Measurements from ENCODE around the gene ANGPT4. TPM values are rescaled to one million over a fixed set of nuclear protein-coding genes. Genes with fewer than 3 reads are reported as not detected.

ANGPT4 gene
- under 0.01 TPM in 1 of 2 replicates, not detected in the other for total RNA-seq

GRCh38 chr20:916125-916799 is at the start of gene ANGPT4:
TSS of gene ANGPT4 (minus strand) at chr20:916334. CDS start at chr20:916214, 120 bp downstream.

DNA sequence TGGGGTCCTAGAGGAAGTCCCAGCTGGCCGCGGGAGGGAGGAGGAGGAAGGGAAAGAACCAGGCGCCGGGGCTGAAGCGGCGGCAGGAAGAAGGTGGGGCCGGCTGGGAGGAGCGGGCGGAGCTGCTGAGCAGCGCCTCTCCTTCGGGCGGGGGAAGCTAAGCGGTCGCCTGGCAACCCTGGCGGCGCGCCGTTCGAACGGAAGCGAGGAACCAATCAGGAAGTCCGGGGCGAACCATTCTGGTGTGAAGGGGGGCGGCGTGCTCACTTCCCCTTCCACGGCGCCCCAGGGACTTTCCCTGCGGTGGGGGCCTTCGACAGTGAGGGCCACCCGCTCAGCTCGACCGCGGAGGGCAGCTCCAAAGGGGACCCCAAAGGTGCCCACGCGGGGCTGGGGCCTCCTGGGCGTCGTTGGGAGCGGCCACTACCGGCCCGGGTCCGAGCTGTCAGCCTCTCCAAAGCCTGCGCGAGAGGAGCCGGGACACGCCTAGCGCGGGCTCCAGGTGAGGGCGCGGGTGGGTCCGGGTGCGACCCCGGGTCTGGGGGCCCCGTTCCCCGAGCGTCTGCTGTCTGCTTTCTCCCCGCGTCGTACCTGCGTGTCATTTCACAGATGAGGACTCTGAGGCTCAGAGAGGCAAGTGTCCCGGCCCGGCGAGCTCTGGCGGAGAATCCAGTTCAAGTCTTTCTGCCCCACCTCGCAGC is 82.5 kb downstream of the ANGPT4 start, which contains the start of gene FAM110A:
Gene FAM110A (plus strand): TSS at position 266 of the 701 bp plus-strand sequence. CDS start 11,090 bp downstream, outside the sequence.

Other genes starting within 250 kb of the ANGPT4 start
- gene SCRT2, start 240.5 kb downstream of the ANGPT4 start, total RNA-seq = not detected in 2 replicates
- not detected in 2 replicates for gene SLC52A3, start 147.8 kb downstream of the ANGPT4 start, total RNA-seq
- gene FAM110A, start 82.6 kb downstream of the ANGPT4 start, total RNA-seq = 9.1 and 9.8 TPM in 2 replicates
- gene RSPO4, start 86.0 kb upstream of the ANGPT4 start, total RNA-seq = 0.17 TPM in 1 of 2 replicates, not detected in the other
- 138 and 231 TPM in 2 replicates for gene PSMF1, start 202.3 kb upstream of the ANGPT4 start, total RNA-seq

Measured in bronchus fibroblast of lung (primary cell).